GM18517 (cell line): ENCODE results near the gene CABS1.

ENCODE experiments used
- ATAC-seq: cut with Tn5 transposase; IDR thresholded peaks from one replicate; pipeline ENCODE4 v1.9.1; 2021; ENCODE audit warnings: mild to moderate bottlenecking, moderate library complexity; ENCODE audit not compliant: unreplicated experiment

The CABS1 gene

GRCh38 chr4:70334681-70335080, at the start of gene CABS1:
Gene CABS1, plus strand, starts transcription at chr4:70334981. Its CDS starts 59 bp downstream, at chr4:70335040.
- no peak for ATAC-seq

GRCh38 chr4:70288651-70289050, 46.1 kb upstream of the CABS1 start:
- ATAC-seq = no peak

GRCh38 chr4:70291341-70291740, 43.4 kb upstream of the CABS1 start:
- no peak for ATAC-seq

- ATAC-seq = no peak
These were observed 37.2 kb upstream of the CABS1 start for GRCh38 chr4:70297576-70297975.

DNA sequence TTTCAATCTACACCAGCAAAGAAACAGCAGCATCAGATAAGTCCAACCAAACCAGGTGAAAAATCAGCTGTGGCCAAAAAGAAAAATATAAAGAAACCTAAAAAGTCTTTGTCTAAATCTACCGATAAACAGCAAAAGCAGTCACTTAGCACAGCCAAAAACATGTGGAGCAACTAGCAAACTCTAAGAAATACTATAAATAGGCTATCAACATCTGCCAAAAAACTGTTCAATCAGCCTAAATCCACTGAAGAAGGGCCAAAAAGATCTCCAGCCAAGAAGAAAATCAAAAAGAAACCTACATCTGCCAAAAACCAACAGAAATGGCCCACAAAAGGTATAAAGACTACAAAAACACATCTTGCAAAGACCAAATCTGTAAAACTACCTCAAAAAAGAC, 36.7 kb upstream of the CABS1 start:
- ATAC-seq = no peak

DNA sequence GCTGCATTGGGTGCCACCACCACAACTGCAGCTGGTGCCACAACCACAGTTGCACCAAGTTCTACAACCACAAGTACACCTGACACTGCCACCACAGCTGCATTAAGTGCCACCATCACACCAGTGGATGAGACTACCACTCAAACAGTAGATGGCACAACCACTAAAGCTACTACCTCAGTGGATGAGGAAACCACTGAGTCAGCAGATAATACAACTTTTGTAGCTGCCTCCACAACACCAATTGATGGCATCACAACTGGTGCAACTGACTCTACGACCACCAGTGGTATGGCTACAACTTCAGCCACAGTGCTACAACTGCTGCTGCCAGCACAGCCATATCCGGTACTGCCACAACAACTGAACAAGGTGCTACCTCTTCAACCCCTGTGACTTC, 35.1 kb upstream of the CABS1 start:
- ATAC-seq = no peak

GRCh38 chr4:70300215-70300614, 34.6 kb upstream of the CABS1 start:
- ATAC-seq = no peak

DNA sequence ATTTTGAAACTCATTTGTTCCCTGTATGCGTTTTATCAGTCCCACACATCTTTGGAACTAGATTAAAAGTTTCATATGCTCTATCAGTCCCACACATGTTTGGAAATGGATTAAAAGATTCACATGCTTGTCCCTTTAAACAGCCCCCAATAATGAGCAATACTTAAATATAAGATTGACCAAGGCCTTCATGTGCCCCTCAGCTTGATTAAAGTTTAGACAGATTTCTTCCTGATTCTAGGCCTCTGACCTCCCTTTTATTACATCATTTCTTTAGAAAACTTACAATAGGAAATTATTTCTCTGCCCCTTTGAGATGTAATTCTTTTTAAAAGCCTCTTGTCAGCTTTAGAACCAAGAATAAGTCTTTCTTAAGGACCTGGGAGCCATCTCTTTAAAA, 31.7 kb upstream of the CABS1 start:
- ATAC-seq = no peak

- ATAC-seq = no peak
These were observed 29.2 kb upstream of the CABS1 start for GRCh38 chr4:70305601-70306000.

- ATAC-seq = no peak
These were observed 28.7 kb upstream of the CABS1 start for GRCh38 chr4:70306076-70306475.

GRCh38 chr4:70313736-70314135, 21.0 kb upstream of the CABS1 start:
- ATAC-seq = no peak

GRCh38 chr4:70315928-70316327, 18.9 kb upstream of the CABS1 start:
- peak; percentile 76 for ATAC-seq

DNA sequence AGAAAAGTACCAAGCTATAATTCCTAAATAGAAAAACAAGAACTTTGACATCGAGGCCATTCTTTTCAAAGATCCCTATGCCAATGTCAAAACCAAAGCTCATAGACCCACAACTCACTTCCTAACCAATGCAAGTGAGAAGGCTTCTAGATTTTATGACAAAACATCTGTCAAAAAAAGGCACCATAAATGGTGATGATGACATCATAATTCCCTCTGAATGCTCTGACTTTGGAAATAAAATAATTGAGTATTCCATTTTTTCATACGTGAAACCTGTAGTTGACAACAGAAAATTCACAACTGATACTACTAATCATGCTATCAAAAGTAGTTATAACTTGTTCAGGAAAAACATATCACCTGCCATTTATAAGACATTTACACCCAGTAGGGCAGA, 8.7 kb upstream of the CABS1 start:
- ATAC-seq = no peak

GRCh38 chr4:70336043-70336442, 1.3 kb downstream of the CABS1 start:
- ATAC-seq = no peak

DNA sequence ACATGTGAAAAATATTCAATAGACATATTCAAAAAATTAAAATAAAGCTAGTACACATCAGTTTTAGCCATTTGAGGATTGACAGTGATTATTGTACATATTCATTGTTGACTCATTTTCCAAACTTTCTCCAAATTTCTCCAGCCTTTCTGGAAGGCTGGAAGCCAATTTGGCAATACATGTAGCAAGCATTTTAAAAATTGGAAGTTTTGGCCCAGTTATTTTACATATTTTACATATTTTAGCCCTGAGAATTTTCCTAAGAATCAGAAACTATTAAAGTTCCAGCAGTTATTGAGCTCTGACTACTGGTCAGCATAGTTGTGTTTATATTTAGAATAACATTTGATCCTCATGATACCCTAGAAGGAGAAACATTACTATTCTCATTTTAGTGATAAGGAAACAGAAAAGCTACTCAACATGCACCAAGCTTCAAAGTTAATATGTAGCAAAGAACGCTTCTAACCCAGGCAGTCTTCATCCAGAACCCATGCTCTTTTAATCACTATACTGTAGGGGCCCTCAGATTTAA, 3.2 kb downstream of the CABS1 start:
- ATAC-seq = no peak

DNA sequence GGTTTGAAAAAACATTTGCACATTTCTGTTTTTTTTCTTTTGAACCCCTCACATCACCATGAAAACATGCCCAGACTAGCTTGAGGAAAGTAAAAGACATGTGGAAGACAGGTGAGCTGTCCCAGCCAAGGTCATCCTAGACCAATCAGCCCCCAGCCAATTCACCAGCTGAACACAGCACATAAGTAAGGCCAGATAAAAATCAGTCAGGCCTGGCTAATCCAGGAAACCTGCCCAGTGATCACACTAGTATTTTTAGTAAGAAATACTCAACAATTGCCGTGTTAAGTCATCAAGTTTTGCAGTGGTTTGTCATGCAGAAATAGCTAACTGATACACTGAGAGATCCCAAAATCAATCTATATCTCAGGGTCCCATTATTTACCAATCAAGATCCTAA, 21.4 kb downstream of the CABS1 start:
- no peak for ATAC-seq

DNA sequence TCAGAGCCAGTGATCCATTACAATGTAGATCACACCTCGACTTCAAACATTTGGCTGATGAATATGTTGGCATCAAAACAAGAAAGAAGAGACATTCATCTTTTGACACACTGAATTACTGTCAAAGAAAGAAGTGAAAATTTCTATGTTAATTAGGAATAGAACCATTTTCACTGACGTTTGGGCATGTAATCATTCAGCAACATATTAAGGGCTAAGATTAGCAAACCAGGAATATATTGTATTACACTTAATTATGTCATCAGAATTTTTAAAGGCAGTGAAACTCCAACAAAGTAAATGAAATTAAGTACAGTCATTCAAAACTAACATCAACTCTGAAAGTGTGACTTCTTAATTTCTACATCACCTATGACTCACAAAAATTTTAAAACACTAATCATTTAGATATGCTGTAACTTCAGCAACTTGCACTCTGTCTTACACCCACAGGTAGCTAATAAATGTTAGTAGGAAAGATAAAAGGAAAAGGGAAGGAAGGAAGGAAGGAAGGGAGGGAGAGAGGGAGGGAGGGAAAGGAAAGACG, 24.4 kb downstream of the CABS1 start:
- no peak for ATAC-seq

- ATAC-seq = no peak
These were observed 25.7 kb downstream of the CABS1 start, which contains the start of gene SMR3A for GRCh38 chr4:70360460-70360859. Gene SMR3A, plus strand, starts transcription at chr4:70360760. Its CDS starts 1,356 bp downstream, at chr4:70362116.

DNA sequence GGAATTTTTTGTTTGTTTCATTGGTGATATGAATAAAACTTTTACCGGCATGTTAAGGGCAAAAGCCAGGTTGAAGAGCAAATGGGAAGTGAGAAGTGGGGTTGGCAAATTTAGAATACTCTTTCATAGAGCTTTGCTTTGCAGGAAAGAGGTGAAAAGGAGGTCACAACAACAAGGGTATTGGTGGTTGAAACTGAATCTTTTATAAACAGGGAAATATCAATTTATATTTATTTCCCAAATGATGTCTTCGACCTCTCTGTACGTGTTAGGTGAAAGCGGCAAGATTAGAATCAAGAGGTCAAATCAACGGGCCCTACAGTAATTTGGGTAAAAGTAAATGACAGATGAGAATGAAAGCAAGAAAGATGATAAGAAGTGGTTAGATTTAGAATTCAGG, 29.2 kb downstream of the CABS1 start:
- no peak for ATAC-seq

DNA sequence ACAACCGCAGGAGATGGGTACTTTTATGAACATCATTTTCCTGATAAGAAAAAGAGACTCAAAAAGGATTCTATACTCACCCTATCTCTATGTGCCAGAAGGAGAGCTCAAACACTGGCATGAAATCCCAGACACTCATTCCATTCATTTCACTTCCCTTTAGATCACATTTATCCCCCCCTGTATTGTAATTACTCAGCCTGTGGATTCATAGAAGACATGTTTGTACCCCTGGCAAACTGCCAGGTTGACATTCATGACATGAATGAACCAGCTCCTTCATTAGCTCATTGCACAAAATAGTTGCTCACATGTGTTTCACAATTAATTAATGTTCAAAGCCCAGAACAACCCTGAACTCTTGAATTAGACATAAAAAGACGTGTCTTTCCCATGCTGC, 30.7 kb downstream of the CABS1 start:
- no peak for ATAC-seq

GRCh38 chr4:70367813-70368212, 33.0 kb downstream of the CABS1 start:
- no peak for ATAC-seq

- no peak for ATAC-seq
These were observed 37.2 kb downstream of the CABS1 start for GRCh38 chr4:70371987-70372386.

- ATAC-seq = no peak
These were observed 38.0 kb downstream of the CABS1 start for GRCh38 chr4:70372760-70373159.
